Cortex of kidney (tissue), 1 donor: ENCODE measurements around the gene HGS.

Source experiments
- DNase-seq: peaks from one replicate; lab custom pipeline; 2025; lab: John Stamatoyannopoulos, UW

HGS gene

DNA sequence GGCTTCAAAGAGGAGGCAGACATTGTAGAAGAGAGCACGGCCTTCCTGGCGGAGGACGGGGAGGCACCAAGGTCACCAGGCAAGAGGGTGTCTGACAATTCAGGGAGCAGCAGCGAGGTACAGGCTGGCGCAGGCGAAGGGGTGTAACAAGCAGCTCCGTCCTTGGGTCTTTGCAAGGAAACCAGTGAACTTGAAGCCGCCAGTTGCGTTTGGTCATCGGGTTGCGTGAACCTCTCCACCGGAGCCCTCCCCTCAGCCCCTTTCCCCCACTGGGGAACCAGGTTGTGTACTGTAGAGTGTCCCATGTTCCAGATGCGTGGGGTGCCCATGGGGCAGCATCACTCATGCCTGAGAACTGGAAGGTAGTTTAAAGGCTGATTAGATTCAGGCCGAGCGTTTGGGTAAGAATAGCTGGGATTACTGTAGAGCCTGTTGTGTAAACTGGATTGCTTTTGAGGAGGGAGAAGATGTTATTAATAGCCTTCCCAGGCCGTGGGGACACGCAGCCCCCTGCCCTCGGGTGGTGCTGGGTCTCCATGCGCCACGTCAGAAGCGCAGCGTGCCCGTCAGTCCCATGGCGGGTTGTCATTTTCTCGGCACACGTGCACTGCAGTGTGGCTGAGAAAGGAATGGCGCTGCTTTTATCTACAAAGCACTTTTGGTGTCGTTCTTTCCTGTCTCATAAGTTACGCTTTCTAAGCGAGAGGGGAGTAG, 21.9 kb downstream of the HGS start:
- DNase-seq = no peak

DNA sequence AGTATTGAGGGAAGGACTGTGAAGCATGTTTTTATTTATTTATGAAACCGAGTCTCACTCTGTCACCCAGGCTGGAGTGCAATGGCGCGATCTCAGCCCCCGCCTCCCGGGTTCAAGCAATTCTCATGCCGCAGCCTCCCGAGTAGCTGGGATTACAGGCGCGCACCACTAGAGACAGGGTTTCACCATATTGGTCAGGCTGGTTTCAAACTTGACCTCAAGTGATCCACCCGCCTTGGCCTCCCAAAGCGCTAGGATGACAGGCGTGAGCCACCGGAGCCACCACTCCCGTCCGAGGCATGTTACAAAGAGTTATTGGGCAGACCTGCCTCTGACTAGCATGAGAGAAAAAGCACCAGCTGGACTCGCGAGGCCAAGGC, 22.4 kb downstream of the HGS start:
- DNase-seq = no peak

DNA sequence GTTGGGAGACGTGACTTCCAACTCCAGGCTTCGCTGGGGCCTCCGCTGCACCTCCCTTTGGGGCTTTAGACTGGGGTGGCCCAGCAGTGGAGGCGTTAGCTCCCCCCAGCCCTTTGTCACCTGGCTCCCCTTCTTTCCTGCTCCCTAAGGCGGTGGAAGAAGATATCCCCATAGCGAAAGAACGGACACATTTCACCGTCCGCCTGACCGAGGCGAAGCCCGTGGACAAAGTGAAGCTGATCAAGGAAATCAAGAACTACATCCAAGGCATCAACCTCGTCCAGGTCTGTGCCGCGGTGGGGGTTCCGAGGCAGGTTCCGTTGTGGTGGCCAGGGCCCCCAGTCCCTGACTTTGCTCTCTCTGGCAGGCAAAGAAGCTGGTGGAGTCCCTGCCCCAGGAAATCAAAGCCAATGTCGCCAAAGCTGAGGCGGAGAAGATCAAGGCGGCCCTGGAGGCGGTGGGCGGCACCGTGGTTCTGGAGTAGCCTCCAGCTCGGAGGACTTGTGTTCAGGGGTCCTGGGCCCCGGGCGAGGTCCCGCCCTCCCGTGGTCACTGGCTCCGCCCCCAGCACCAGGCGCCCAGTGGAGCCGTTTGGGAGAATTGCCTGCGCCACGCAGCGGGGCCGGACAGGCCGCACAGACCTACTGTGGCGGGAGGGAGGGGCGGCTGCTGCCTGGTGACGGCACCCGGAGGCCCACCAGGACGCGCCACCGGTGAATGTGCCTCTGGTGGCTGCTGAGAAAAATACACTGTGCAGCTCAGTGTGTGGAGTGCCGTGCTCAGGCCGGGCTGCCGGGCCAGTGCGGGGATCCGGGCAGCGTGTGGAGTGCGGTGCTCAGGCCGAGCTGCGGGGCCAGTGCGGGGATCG, 23.2 kb downstream of the HGS start:
- no peak for DNase-seq

DNA sequence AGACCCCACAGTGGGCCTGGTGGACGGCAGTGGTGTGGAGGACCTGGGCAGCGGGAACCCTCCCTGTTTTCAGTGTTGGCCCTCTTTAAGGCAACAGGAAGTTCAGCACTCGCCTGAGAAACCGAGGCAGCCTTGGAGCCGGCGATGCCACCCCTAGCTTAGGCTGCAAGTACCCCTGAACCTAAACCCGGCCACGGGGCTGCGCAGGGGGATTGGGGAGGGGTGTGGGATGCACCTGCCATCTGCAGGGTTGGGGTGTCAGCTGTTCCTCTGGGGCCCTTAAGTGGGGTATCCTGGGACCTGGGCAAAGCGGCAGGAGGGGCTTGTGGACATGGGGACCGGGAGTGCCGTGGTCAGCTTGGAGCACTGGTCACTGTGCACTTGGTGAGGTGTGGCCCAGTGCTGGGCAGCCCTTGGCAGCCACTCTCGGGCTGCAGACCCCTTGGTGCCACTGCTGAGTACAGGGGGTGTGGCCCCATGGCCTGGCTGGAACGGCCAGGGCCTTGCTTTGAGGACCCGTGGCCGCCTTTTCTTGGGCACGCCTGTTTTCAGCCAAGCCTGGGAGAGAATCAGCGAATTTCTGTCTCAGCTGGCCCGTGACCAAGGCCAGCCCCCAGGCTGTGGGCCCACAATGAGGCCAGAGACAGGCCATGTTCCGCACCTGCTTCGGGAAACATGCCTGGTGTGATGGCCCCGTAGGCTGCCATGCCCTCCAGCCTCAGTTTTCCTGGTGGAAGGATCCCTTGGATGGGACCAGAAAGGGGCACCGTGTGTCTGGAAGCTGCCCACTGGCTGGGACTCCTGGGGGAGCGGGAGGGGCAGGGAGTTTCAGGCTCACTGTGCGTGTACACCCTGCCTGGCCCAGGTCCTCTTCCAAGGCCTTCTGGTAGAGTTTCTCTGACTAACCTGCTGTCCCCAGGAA, 24.2 kb downstream of the HGS start:
- DNase-seq = no peak

DNA sequence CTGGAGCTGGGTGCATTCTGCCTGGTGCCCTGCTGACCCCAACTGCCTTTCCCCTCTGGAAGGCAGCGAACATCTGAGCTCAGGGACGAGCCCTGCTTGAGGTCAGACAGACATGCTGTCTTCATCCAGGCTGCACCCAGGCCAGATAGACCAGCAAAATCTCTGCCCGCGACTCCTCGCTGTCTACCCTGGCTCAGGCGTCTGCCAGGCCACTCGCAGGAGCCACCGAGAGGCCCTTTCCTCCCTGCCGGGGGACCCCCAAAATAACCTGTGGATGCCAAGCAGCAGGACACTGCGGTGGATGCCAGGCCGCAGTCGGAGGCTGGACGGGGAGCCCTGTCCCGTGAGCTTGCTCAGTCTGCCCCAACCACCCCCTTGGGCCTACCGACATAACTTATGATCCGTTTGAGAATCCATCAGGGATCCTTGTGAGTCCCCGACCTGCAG, 25.0 kb downstream of the HGS start:
- no peak for DNase-seq

DNA sequence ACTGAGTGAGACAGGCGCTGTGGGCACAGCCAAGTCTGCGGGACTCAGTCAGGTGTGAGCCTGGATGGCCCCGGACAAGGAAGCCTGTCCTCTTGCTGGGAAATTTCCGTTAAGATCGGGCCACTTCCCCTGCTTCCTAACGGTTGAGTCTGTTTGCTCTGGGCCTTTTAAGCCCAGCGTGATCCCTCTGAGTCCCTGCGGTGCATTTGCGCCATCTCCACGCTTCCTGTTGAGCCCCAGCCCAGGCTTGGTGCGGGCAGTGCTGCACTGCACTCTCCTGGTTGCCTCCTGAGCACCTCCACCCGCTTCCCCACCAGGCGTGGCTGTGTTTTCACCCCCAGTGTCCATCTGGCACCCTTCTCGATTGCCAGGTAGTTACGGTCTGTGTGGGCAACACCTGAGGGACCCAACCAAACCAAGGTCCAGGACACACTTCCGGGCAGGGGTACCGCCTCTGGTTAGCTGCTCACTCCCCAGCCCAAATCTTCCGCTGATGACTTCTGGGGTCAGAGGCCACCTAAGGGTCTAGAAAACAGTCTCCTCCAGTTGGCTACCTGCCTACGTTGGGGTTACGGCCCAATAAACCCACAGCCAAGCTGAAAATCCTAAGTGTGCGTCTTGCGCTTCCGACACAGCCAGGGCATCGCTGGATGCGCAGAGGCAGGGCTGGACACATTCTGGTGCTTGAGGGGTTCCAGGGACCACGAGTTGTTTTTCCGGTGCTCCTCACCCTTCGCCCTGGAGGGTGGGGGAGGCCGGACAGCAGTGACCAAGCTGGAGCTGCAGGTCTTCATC, 26.9 kb downstream of the HGS start:
- no peak for DNase-seq

DNA sequence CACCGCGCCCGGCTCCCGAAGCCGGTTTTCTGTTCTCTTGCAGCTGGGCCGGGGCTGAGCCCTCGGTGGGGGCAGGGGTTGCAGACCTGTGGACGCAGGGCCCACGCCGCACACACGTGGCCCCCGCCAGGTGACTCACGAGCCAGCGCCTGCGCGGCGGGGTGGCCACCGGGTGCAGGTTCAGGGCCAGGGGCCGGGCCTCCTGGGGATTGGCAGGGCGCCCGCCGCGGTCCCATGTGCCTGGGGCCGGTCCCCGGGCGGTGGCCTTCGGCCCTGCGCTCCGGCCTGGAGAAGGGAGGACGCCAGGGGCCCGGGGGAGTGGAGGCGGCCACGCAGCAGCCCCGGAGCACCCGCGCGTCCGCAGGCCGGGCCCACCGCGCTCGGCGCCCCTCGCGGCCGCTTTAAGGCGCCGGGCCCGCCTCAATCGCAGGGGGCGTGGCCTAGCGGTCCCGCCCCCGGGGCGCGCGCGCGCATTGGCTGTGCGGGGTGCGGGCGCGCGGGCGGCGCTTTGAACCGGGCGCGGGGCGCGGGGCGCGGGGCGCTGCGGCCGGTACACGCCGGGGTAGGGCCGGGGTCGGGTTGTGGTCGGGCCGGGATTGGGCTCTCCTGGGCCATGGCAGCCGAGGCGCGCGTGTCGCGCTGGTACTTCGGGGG, 28.1 kb downstream of the HGS start, which contains the start of gene SLC25A10:
SLC25A10 (plus strand) TSS at position 471 of the 654 bp plus-strand sequence; CDS start at position 614, 143 bp downstream.
- no peak for DNase-seq

DNA sequence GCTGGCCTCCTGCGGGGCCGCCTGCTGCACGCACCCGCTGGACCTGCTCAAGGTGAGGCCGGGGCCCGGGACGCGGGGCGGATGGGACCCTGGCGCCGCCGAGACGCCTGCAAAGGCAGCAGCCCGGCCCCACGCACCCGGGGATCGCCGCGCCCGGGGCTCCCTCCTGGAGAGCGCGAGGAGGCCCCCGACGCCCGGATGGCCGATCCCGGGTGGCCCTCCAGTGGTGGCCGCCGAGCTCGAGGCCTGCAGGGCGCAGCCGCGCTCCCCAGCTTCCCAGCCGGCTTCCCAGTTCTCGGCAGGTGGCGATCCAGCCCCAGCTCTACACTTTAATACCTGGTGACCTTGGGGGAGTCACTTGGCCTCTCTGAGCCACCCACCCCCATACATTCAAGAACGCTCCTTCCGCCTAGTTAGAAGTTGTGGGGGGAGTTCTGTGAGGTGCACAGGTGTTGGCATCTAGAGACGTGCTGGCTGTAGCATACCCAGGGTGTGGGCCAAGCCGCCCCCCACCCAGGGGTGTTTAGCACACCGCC, 28.7 kb downstream of the HGS start:
- DNase-seq = no peak

DNA sequence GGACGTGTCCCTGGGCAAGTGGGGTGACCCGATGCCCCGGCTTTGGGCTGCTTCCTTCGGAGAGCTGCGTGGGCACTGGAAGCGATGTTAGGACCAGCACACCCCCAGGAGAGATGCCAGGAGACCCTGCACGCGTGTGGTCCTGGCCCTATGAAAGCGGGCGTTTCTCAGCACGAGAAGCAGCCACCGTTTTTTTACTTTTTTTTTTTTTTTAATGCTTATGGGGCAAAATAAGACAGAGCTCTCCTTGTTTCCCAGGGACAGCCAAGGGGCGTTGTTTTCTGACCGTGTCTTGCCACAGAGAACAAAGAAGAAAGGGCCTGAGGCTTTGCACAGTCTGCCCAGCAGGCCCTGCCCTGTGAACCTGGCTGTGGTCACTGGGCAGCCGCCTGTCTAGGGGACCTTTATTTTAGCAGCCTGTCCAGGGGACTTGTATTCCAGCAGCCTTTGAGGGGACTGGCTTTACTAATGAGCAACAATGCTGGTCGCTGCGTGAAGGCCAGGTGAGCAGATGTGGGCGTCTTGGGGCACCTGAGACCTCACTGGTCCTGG, 29.3 kb downstream of the HGS start:
- DNase-seq = no peak

DNA sequence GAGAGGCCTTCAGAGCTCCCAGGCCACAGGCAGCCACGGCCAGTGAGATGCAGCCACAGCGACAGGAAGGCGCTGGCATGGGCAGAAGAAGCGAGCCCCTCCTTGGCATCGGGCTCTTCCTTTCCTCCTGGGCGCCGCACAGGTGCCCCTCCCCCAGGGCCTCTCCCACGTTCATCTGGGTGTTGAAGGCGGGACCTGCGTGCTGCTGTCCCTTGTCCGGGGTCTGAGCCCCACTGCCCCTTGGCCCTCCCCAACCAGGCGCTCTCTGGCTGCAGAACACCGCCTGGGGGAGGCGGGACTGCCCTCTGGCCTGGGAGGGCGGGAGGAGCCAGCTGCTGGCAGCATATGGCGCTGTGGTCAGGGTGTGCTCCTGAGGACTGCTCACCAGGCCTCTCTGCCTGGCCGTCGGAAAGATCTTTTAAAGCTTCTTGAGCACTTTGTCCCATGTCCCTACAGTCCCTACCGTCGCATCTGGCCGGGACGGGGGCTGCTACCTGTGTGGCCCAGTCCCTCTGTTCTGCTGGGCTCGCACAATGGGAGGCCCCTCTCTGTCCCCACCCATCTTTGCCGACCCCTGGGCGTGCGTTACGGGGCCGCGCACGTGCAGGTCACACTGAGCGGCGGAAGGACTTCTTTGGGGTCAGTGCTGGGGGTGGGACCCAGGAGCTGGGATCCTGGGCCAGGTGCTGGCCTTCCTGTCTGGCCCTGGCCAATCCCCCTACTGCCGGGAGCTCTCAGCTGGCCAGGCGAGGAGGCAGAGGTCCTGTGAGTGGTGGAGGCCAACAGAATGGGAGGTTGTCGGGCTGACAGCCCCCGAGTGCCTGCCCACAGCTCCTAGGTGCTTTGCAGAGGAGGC, 30.0 kb downstream of the HGS start:
- no peak for DNase-seq

DNA sequence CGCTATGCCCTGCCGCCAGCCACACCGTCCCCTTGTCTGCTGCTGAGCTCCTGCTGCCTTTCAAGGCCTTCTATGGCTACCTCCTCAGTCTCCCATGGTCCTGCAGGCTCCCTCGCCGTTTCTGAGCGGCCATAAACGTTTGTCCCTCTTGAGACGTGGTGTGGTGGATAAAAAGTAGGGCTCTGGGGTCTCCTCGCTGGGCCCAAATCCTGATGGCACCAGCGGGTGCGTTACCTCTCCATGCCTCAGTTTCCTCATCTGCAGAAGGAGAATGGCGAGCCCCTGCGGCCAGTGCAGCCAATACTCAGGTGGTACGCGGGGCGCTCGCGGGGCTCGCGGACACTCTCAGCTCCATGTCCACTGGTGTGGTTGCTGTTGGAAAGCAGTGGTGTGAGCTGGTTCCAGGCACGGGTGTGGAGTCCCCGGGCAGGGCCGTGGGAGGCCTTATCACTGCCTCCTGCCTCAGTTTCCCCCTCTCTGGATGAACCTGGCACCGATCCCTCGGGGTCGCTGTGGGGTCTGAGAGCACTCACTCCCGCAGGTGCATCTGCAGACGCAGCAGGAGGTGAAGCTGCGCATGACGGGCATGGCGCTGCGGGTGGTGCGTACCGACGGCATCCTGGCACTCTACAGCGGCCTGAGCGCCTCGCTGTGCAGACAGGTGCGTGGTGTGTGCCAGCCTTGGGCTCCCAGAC, 30.7 kb downstream of the HGS start:
- DNase-seq = no peak

DNA sequence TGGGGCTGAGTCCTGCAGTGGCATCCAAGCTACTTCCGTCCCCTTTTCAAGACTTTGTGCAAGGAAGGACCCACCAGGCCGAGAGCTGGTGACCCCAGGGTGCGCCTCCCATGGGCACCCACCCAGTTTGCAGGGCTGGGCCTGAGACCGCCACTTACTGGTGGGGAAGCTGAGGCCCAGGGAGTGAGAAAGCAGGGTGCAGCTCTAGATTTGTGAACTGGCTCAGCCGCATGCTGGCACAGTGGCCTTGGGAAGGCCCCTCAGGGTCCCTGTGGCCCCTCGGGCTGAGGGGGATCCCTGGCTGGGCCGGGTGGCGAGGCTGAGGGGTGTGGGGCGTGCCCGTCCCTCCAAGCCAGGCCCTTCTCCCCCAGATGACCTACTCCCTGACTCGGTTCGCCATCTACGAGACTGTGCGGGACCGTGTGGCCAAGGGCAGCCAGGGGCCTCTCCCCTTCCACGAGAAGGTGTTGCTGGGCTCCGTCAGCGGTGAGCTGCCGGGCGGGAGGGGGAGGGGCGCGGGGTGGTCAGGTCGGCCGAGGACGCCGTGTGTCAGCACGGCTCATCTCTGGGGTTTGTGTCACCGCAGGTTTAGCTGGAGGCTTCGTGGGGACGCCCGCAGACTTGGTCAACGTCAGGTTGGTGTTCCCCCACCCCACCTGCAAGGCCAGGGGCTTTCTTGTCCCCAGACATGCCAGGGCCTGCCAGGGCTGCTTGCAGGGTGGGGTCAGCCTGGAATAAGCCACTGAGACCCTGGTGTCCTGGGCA, 31.5 kb downstream of the HGS start:
- no peak for DNase-seq

DNA sequence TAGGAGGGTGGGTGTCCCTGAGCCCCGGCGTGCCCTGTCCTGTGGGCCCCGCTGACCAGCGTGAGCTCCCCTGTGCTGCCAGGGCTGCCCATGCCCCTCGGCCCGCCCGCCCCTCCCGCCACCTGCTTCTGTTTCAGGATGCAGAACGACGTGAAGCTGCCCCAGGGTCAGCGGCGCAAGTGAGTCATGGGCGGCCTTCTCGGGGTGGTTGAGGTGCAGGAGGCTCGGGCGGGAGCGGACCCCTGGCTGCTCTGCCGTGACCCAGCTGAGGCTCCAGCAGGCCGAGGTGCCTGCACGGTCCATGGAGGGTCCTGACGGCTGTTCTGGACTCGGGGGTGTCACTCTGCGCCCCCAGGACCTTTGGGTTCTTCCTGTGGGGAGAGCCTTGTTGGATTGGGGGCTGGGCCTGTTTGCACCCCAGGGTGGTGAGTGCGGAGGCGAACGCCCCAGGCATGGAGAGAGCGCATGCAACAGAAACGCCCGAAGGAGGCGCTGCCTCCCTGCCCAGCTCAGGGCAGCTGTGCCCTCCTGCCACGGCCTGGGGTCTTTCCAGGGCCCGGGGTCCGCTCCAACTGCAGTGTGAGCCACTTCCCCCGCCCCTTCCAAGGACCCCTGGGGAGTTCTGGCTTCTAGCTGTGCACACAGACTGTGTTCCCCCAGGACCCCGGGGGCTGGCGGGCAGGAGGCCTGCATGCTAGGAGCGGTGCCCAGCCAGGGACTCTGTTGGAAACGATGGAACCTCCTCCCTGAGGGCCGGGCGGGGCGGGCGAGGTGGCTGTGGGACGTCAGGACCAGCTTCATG, 32.3 kb downstream of the HGS start:
- DNase-seq = no peak

DNA sequence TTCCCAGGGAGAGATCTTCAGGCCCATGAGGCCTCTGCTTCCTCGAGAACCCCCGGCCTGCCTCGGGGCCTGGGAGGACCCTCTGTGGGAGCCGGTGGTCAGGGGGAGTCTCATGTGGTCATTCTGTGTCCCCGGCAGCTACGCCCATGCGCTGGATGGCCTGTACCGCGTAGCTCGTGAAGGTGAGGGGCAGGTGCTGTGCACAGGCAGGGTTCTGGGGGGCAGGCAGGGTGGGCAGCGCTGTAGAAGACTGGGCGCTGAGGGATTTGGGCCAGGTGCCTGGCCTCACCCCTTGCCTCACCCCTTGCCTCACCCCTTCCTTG, 32.8 kb downstream of the HGS start:
- DNase-seq = no peak

DNA sequence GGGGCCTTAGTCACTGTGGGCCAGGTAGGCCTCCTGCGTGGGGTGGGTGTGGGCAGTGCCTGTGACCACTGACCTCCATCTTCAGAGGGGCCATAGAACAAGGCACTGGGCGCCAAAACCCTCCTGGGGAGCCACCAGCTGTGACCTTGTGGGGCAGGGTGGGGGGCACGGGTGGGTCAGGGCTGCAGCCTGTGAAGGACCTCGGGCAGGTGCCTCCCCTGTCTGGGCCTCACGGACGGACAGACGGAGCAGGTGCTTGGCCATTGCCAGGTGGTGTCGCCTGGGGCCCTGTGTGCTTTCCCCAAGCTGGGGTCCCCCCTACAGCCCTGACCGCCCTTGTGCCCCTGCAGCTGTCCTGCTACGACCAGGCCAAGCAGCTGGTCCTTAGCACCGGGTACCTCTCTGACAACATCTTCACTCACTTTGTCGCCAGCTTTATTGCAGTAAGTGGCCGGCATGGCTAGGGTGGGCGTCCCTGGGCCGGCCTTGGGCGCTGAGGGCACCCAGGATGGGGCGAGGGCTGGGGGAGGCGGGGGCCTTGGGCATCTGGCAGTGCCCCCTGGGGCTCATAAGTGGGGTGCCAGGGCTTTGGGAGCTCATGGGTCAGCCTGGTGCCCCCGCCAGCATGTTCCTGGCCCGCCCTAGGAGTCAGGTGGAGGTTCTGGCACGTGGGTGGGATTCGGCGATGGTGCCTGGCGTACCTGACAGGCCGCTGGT, 33.4 kb downstream of the HGS start:
- DNase-seq = no peak

DNA sequence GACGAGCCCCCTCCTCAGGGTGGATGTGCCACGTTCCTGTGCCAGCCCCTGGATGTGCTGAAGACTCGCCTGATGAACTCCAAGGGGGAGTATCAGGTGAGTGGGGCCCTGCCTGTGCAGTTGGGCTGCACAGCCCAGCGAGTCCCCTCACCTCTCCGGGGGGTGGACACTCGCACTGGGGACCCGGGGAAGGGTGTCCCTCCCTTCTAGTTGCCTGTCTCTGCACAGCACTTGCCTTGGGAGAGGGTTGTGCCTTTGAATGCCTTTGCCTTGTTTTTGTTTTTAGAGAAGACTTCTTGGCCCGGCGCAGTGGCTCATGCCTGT, 33.9 kb downstream of the HGS start:
- DNase-seq = no peak
